ENCODE results near the gene ALKBH4. TPM values are rescaled to one million over a fixed set of nuclear protein-coding genes. Genes with fewer than 3 reads are reported as not detected.
"Not testable (repeated sequence)": the region's sequence is repeated elsewhere in the genome, so short reads cannot be mapped to it uniquely, and the experiment has no call there.

ALKBH4 gene, protein sequence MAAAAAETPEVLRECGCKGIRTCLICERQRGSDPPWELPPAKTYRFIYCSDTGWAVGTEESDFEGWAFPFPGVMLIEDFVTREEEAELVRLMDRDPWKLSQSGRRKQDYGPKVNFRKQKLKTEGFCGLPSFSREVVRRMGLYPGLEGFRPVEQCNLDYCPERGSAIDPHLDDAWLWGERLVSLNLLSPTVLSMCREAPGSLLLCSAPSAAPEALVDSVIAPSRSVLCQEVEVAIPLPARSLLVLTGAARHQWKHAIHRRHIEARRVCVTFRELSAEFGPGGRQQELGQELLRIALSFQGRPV
- 18.1 TPM for polyA plus RNA-seq

DNA sequence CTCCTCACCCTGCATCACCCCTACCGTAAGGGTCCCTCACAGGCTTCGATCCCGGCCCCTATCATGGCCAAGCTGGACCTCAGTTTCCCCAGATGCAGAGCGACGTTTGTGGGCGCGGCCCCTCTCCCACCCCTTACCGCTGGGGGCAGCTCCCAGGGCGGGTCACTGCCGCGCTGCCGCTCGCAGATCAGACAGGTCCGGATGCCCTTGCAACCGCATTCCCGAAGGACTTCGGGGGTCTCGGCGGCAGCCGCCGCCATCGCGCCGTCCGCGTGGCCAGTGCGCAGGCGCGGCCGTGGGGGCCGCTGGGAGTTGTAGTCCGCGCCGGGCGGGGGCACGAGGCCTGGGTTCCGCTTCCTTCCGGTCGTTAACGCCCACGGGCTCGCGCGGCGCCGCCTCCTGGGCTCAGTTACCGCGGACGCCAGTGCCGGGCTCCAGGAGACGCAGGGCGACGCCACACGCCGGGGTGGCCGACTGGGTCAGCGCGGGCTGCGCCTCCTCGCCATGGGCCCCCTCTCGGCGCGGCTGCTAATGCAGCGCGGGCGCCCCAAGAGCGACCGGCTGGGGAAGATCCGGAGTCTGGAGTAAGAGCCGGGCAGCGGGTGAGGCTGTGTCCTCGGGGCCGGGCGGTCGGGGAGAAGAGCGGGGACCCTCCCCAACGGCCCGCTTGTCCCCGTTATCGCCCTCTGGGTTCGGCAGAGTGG lies at the start of gene ALKBH4, which contains the start of gene LRWD1:
Gene ALKBH4 (minus strand): TSS at position 287 of the 704 bp plus-strand sequence. CDS start 27 bp downstream, at position 260.
Gene LRWD1 (plus strand): TSS at position 408 of the 704 bp plus-strand sequence. CDS start 97 bp downstream, at position 505.
- H3K4me3 Mint-ChIP-seq, result peak within 1 kb of the TSS; percentile 87 to 94 (median 94)
- no peaks in the 10 kb centered on the region for H3K9me3 Mint-ChIP-seq
- H3K27me3 Mint-ChIP-seq, result no peaks in the 10 kb centered on the region
- H3K27ac Mint-ChIP-seq, result peak within 1 kb of the TSS; percentile 78 to 88 (median 85)
- H3K4me1 Mint-ChIP-seq, result peaks cover 5 to 20% (median 18%) of the 10 kb centered on the region in 3 donors
- no peaks in the 10 kb centered on the region for H3K36me3 Mint-ChIP-seq

DNA sequence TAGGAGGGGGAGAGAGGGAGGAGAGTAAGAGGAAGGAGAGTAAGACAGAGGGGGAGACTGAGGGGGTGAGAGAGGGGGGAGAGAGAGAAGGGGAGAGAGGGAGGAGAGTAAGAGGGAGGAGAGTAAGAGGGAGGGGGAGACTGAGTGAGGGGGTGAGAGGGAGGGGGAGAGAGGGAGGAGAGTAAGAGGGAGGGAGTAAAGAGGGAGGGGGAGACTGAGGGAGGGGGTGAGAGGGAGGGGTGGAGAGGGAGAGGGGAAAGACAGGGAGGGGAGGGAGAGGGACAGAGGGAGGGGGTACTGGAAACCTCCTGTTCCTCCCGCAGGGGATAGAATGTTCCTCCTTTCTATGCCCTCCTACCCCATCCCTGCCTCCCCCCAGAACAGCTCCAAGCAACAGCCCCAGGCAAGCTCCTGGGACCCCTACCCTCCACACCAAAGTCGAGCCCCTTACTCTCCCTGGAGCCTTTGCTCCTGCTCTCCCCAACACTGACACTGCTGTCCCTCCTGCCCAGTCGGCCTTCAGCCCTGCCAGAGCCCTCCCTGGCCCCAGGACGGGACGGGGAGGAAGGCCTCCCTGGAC lies 48.1 kb upstream of the ALKBH4 start:
- not testable (repeated sequence) for H3K27me3 Mint-ChIP-seq, H3K4me1 Mint-ChIP-seq, H3K36me3 Mint-ChIP-seq, H3K27ac Mint-ChIP-seq, H3K9me3 Mint-ChIP-seq
- peak overlapping the region in 1 of 4 donors; percentile 65 for H3K4me3 Mint-ChIP-seq

DNA sequence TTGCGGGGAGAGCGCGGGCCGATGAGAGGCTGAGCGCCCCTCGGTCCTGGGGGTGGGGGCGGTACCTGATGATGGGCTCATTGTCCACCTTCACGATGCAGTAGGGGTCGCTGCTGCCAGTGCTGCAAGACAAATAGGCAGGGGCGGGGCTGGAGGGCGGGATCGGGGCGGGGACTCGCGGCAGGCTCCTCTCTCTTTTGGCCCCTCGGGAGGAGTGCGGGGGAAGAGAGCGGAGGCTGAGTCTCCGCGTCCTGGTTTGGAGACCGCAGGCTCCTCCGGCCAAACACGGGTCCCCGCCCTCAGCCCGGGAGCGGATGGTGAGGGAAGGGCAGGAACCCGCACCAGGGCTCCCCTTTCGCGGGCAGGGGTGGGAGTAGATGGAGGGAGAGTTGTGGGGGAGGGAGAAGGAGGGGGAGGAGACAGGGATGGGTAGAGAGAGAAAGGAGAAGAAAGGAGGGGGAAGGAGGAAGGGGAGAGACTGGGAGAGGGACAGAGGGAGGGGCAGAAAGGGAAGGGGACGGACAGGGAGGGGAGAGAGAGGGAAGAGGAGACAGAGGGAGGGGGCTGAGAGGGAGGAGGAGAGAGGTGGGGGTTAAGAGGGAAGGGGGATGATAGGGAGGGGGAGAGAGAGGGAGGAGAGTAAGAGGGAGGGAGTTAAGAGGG lies 47.3 kb upstream of the ALKBH4 start:
- not testable (repeated sequence) for H3K27ac Mint-ChIP-seq, H3K4me1 Mint-ChIP-seq, H3K27me3 Mint-ChIP-seq, H3K9me3 Mint-ChIP-seq, H3K4me3 Mint-ChIP-seq, H3K36me3 Mint-ChIP-seq

DNA sequence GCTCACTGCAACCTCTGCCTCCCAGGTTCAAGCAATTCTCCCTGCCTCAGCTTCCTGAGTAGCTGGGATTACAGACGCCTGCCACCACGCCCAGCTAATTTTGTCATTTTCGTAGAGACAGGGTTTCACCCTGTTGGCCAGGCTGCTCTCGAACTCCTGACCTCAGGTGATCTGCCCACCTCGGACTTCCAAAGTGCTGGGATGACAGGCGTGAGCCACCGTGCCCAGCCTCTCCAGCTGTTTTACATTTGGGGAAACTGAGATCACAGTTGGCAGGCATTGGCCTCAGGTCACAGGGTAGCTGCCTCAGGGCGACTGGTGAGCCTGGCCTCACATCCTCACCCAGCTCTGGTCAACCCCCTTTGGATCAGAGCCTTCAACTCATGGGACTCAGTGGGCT lies 45.9 kb upstream of the ALKBH4 start:
- H3K4me1 Mint-ChIP-seq, H3K9me3 Mint-ChIP-seq, H3K4me3 Mint-ChIP-seq, H3K36me3 Mint-ChIP-seq, H3K27ac Mint-ChIP-seq, H3K27me3 Mint-ChIP-seq: not testable (repeated sequence)

DNA sequence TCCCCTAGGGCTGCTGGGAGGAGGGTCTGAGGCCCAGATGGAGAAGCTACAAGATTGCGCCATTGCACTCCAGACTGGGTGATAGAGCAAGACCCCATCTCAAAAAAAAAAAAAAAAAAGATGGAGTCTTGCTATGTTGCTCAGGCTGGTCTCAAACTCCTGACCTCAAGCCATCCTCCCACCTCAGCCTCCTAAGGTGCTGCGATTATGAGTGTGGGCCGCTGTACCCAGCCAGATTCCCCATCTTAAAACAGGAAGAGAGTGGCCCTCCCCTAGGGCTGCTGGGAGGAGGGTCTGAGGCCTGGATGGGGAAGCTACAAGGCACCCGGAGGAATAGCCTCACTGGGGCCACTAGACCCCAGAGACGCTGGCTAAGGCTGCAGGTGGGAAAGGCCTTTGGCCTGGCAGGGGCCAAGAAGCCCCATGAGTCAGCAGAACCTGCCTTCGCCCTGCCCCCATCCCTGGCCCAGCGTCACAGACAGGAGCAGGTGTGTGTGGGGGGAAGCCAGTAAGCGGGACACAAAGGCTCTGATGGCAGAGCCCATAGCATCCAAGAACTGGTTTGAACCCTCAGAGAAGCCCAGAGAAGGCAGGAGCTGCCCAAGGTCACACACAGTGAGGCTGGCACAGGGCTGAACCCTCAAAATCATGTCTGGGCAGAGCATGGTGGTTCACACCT lies 42.9 kb upstream of the ALKBH4 start:
- H3K27ac Mint-ChIP-seq, H3K27me3 Mint-ChIP-seq, H3K4me1 Mint-ChIP-seq, H3K4me3 Mint-ChIP-seq, H3K9me3 Mint-ChIP-seq, H3K36me3 Mint-ChIP-seq: not testable (repeated sequence)

DNA sequence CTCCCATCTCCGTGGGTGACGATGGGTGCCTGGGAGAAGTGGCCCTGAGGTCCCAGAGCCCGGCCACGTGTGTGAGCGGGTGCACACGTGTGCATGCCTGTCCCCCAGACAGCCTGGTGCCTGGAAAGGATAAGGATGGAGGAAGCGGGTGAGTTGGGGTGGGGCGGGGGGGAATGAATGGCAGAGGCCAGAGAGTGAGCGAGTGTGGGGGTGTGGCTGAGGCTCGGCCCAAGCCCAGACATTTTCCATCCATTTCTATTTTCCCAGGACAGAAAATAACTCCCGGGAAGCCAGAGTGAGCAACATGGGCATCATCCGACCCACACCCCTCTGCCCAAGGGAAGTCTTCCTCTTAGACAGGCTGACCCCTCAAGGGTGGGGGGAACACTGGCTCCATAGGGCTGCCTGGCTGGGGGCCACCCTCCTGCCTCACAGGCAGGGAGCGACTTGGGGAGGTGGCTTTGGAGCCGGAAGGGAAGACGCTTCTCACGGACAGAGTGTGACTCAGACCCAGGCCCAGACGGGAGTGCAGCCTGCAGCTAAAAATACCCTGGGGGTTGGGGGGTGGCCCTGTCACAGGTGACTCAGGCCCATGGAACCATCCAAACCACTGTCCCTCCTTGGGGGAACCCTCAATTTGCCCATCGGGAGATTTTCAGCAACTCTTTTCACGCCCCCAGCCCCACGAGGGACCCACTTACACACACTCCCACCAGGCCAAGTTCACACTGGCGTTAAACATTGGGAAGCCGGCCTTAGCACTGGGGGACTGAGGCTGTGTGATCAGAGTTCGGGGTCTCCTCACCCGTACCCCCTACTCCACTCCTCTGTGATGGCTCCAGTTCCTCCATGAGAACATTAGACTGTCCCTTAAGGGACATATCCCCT lies 40.9 kb upstream of the ALKBH4 start:
- H3K36me3 Mint-ChIP-seq, H3K9me3 Mint-ChIP-seq, H3K4me3 Mint-ChIP-seq, H3K27ac Mint-ChIP-seq, H3K4me1 Mint-ChIP-seq, H3K27me3 Mint-ChIP-seq: not testable (repeated sequence)

DNA sequence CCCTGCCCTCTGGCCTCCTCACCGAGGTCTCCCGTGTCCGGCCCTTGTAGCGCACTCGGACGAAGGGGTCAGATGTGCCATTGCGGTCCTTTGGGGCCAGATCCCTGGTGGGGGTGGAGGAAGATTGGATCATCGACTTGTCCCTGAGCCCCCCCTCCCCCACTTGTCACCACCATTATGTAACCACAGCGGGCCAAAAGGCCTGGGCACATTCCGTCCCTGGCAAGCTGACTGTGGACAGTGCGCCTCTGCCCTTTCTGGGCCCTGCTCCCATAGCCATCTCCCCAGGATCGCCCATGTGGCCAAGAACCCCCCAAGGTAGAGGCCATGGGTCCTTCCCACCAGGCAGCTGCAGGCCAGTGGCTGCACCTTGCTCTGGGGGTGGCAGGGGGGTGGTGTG lies 38.5 kb upstream of the ALKBH4 start:
- not testable (repeated sequence) for H3K4me3 Mint-ChIP-seq, H3K9me3 Mint-ChIP-seq, H3K27me3 Mint-ChIP-seq, H3K27ac Mint-ChIP-seq, H3K36me3 Mint-ChIP-seq, H3K4me1 Mint-ChIP-seq

DNA sequence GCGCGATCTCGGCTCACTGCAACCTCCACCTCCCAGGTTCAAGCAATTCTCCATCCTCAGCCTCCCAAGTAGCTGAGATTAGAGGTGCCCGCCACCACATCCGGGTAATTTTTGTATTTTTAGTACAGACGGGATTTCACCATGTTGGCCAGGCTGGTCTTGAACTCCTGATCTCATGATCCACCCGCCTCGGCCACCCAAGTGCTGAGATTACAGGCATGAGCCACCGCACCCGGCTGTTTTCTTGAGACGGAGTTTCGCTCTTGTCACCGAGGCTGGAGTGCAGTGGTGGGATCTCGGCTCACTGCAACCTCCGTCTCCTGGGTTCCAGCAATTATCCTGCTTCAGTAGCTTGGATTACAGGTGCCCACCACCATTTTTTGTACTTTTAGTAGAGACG lies 33.7 kb upstream of the ALKBH4 start:
- not testable (repeated sequence) for H3K36me3 Mint-ChIP-seq, H3K4me3 Mint-ChIP-seq, H3K4me1 Mint-ChIP-seq, H3K9me3 Mint-ChIP-seq, H3K27me3 Mint-ChIP-seq, H3K27ac Mint-ChIP-seq

DNA sequence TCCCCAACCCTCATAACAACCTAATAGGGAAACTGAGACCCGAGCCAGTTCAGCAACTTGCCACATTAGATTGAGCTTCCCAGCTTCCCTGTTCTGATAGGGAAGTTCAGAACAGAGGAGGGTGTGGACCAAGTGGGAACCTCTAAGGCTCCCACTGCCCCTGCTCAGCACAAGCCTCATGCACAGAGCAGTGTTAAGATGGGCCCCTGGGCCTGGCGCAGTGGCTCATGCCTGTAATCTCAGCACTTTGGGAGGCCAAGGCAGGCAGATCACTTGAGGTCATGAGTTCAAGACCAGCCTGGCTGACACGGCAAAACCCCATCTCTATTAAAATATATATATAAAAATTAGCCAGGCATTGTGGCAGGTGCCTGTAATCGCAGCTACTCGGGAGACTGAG lies 32.6 kb upstream of the ALKBH4 start:
- H3K36me3 Mint-ChIP-seq, H3K9me3 Mint-ChIP-seq, H3K27me3 Mint-ChIP-seq, H3K4me1 Mint-ChIP-seq, H3K27ac Mint-ChIP-seq, H3K4me3 Mint-ChIP-seq: not testable (repeated sequence)

DNA sequence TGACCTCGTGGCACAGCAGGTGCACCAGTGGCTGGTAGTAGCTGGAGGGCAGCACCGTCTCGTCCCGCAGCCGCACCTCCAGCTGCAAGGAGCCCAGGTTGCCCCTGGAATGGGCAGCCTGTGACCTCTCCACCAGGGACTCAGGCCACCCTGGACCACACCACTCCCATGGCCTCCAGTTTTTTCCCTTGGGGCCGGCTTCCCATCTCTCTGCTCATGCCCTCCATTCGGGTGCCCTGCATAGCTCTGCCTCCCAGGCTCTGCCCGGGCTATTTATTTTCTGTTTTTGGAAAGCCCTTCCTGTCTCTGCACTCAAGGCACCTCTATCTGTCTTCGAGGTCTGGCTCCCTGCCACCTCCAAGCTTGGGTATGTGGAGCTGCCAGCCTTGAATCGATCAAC lies 32.2 kb upstream of the ALKBH4 start:
- H3K4me3 Mint-ChIP-seq, H3K36me3 Mint-ChIP-seq, H3K27ac Mint-ChIP-seq, H3K4me1 Mint-ChIP-seq, H3K27me3 Mint-ChIP-seq, H3K9me3 Mint-ChIP-seq: not testable (repeated sequence)

DNA sequence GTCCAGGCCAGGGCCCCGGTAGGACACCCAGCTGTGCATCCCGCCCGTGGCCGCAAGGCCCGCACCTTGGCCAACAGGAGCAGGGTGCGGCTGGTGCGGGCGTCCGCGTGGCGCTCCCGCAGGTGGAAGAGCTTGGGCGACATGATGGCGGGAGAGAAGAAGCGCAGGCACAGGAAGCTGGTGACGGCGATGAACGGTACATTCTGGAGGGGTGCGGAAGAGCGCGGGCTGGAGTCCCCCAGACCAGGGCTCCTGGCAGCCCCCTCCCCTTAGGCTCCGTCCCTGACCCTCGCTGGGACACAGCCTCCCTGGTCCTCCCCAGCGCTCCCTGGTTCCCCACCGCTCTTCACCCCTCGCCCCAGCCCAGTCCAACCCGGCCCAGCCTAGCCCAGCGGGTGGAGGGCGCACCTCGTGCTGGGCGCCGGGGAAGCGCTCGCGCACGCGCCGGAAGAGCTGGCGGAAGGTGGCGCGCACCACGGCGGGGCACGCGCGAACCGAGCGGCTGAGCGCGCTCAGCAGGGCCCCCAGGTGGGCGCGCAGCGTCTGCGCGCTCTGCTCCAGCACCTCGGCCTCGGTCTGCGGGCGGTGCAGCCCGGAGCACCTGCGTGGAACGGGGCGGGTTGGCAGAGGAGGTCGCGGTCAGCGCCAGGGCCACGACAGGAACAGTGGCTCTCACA lies 29.9 kb upstream of the ALKBH4 start:
- not testable (repeated sequence) for H3K4me1 Mint-ChIP-seq, H3K9me3 Mint-ChIP-seq, H3K27me3 Mint-ChIP-seq, H3K36me3 Mint-ChIP-seq, H3K27ac Mint-ChIP-seq, H3K4me3 Mint-ChIP-seq

DNA sequence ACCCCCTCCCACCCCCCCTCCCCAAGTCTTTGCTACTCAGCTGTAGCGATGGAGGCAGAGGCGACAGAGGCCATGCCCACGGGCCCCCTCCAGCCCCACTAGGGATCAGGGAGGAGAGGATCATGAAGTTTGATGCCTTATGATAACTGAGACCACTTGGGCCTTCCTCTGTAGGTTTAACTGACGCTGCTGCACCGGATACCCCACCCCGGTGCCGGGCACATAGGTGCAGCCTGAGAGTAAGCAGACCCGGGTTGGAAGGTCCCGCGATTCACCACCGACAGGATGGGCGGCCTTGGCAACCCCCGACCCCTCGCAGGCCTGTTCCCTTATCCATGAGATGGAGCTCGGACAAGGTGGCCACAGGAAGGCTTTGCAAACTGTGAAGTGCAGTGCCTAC lies 29.4 kb upstream of the ALKBH4 start:
- H3K36me3 Mint-ChIP-seq, H3K4me1 Mint-ChIP-seq, H3K9me3 Mint-ChIP-seq, H3K27ac Mint-ChIP-seq, H3K4me3 Mint-ChIP-seq, H3K27me3 Mint-ChIP-seq: not testable (repeated sequence)

DNA sequence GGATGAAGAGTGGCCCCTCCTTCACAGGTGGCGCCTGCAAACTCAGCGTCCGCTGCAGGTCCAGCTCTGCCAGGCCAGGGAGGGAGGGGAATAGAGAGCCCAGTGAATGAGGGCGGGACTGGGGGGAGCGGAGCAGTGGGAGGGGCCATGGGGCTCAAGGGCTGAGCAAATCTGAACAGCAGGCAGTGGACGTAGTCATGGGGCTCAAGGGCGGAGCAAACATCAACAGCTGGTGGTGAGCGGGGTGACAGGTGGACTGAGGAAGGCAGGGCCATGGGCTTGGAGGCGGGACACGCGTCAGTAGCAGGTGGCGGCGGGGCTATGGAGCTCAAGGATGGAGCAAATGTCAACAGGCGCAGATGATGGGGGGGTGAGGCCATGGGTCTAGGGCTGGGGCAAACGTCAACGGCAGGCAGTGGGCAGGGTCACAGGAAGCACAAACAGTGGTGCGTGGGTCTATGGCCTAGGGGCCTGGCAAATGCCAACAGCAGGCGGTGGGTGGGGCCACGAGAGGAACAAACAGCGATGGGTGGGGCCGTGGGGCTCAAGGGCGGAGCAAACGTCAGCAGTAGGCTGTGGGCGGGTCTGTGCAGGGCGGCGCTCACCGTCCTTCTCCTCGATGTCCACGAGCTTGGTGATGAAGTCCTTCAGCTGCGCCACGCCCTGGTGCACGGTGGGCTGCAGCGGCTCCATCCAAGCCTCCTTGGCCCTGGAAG lies 28.7 kb upstream of the ALKBH4 start:
- H3K4me1 Mint-ChIP-seq, H3K27me3 Mint-ChIP-seq, H3K36me3 Mint-ChIP-seq, H3K9me3 Mint-ChIP-seq, H3K4me3 Mint-ChIP-seq, H3K27ac Mint-ChIP-seq: not testable (repeated sequence)
